ENCODE data around the gene TMEM170A. TPM values are rescaled to one million over a fixed set of nuclear protein-coding genes. Genes with fewer than 3 reads are reported as not detected.
"Not testable (repeated sequence)": the region's sequence is repeated elsewhere in the genome, so short reads cannot be mapped to it uniquely, and the experiment has no call there.

The TMEM170A gene
- total RNA-seq, 2 donors from 2014 or later = 21.8 to 33.5 TPM

- Mint-ChIP-seq H3K27ac (no peak overlapping the region), H3K9me3 (no peaks in the 10 kb centered on the region), H3K36me3 (no peaks in the 10 kb centered on the region)
- ATAC-seq = no peak
- DNase-seq (ENCODE audit: low spot score in 2 of 2) = no peak
These were observed 20.9 kb upstream of the TMEM170A start for GRCh38 chr16:75485230-75486013.

GRCh38 chr16:75483222-75483621, 18.7 kb upstream of the TMEM170A start:
- no peak overlapping the region for H3K27ac Mint-ChIP-seq
- H3K36me3 Mint-ChIP-seq = no peaks in the 10 kb centered on the region
- ATAC-seq = peak in 1 of 2 donors; percentile 47
- no peaks in the 10 kb centered on the region for H3K9me3 Mint-ChIP-seq
- no peak for DNase-seq (ENCODE audit: low spot score in 2 of 2)

- H3K36me3 Mint-ChIP-seq = no peaks in the 10 kb centered on the region
- H3K9me3 Mint-ChIP-seq = no peaks in the 10 kb centered on the region
- no peak overlapping the region for H3K27ac Mint-ChIP-seq
- ATAC-seq (no peak), DNase-seq (ENCODE audit: low spot score in 2 of 2) (no peak)
These were observed 18.1 kb upstream of the TMEM170A start for GRCh38 chr16:75482434-75483205.

GRCh38 chr16:75481475-75481874, 17.0 kb upstream of the TMEM170A start:
- no peak for ATAC-seq
- Mint-ChIP-seq H3K36me3 (no peaks in the 10 kb centered on the region), H3K27ac (no peak overlapping the region), H3K9me3 (no peaks in the 10 kb centered on the region)
- DNase-seq (ENCODE audit: low spot score in 2 of 2) = no peak

DNA sequence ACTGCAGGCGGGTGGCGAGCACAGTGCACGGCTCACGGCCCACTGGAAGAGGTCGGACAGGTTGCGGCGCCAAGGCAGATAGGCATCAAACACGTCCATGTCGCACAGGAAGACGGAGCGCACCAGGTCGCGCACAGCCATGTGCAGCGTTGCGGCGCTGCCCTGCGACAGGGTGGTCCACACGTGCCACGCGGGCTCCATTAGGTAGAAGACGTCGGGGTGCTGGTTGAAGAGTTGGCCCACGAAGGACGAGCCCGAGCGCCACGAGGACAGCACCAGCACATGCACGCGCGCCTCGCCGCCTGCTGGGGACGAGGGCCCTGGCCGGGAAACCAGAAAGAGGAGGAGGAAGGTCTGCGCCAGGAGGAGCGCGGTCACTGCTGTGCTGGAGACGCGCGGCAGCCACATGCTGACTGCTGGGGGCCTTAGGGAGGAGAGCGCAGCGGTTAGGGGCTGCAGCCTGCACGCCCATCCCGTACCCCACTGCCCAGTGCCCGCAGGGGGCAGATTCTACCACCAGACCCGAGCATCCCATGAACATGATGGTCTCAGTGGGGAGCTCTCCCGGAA, 15.0 kb upstream of the TMEM170A start:
- no peaks in the 10 kb centered on the region for H3K9me3 Mint-ChIP-seq
- ATAC-seq (no peak), DNase-seq (ENCODE audit: low spot score in 2 of 2) (no peak)
- no peaks in the 10 kb centered on the region for H3K36me3 Mint-ChIP-seq
- H3K27ac Mint-ChIP-seq = no peak overlapping the region

- H3K36me3 Mint-ChIP-seq = no peaks in the 10 kb centered on the region
- DNase-seq (ENCODE audit: low spot score in 2 of 2) (no peak), ATAC-seq (no peak)
- no peak overlapping the region for H3K27ac Mint-ChIP-seq
- no peaks in the 10 kb centered on the region for H3K9me3 Mint-ChIP-seq
These were observed 14.2 kb upstream of the TMEM170A start for GRCh38 chr16:75478480-75479345.

GRCh38 chr16:75477680-75478473, 13.4 kb upstream of the TMEM170A start:
- no peak for ATAC-seq
- no peak for DNase-seq (ENCODE audit: low spot score in 2 of 2)
- Mint-ChIP-seq H3K9me3 (no peaks in the 10 kb centered on the region), H3K36me3 (no peaks in the 10 kb centered on the region), H3K27ac (no peak overlapping the region)

DNA sequence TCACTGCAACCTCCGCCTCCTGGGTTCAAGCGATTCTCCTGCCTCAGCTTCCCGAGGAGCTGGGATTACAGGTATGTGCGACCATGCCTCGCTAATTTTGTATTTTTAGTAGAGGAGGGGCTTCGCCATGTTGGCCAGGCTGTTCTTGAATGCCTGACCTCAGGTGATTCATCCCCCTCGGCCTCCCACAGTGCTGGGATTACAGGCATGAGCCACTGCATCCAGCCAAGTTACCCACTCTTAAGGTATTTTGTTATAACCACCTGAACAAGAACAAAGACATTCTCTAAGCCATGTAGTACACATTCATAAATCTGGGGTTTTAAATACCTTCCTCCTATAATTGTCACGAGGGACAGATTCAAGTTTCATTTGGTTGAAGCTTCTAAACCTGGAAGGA, 12.3 kb upstream of the TMEM170A start:
- no peak for ATAC-seq
- H3K36me3 Mint-ChIP-seq = no peaks in the 10 kb centered on the region
- no peak overlapping the region for H3K27ac Mint-ChIP-seq
- DNase-seq (ENCODE audit: low spot score in 2 of 2) = no peak
- no peaks in the 10 kb centered on the region for H3K9me3 Mint-ChIP-seq

DNA sequence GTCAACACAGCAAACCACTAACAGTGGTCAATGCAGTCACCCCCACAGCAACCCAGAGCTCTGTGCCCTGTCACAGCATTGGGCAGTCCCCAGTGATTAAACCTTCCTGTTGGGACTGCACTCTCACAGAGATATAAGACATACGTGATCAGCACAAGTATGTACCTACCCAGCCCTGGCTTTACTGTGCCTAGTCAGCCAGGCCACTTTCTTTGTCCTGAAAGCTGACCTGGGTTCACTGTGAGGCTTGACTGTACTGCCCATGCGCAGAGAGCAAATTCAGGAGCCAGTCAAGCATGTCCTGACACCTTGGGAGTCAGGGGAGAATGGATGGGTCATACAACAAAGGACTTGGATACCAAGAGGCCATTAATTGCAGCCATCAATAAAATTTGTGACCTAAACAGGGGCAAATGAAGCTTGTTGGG, 10.9 kb upstream of the TMEM170A start:
- no peaks in the 10 kb centered on the region for H3K9me3 Mint-ChIP-seq
- ATAC-seq = peak in 1 of 2 donors; percentile 64
- H3K36me3 Mint-ChIP-seq = no peaks in the 10 kb centered on the region
- peak overlapping the region in 1 of 2 donors; percentile 15 for H3K27ac Mint-ChIP-seq
- no peak for DNase-seq (ENCODE audit: low spot score in 2 of 2)

- H3K9me3 Mint-ChIP-seq = no peaks in the 10 kb centered on the region
- ATAC-seq (no peak), DNase-seq (ENCODE audit: low spot score in 2 of 2) (no peak)
- no peaks in the 10 kb centered on the region for H3K36me3 Mint-ChIP-seq
- H3K27ac Mint-ChIP-seq = no peak overlapping the region
These were observed 8.7 kb upstream of the TMEM170A start for GRCh38 chr16:75472908-75473877.

- DNase-seq (ENCODE audit: low spot score in 2 of 2) = peak in 1 of 2 donors; percentile 26
- Mint-ChIP-seq H3K36me3 (no peaks in the 10 kb centered on the region), H3K9me3 (no peaks in the 10 kb centered on the region), H3K27ac (peak overlapping the region in 1 of 2 donors; percentile 52)
- peak; percentile 73 to 88 for ATAC-seq
These were observed 7.5 kb upstream of the TMEM170A start for GRCh38 chr16:75471723-75472633.

DNA sequence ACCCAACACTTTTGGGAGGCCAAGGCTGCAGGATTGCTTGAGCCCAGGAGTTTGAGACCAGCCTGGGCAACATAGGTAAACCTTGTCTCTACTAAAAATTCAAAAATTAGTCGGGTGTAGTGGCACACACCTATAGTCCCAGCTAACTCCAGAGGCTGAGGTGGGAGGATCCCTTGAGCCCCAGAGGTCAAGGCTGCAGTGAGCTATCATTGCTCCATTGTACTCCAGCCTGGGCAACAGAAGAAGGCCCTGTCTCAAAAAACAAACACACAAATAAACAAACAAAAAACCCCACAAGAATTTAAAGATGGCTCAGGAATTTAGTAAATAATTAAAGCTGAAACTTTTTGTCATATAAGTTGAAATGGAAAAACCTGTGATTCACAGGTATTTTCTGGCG, 2.3 kb upstream of the TMEM170A start:
- peak in 1 of 2 donors; percentile 26 for DNase-seq (ENCODE audit: low spot score in 2 of 2)
- Mint-ChIP-seq H3K9me3 (no peaks in the 10 kb centered on the region), H3K27ac (no peak overlapping the region), H3K36me3 (peaks cover 5 to 6% of the 10 kb centered on the region in 2 donors)
- ATAC-seq = no peak

GRCh38 chr16:75463389-75464121, 934 bp downstream of the TMEM170A start:
- Mint-ChIP-seq H3K36me3 (peaks cover 5 to 18% of the 10 kb centered on the region in 2 donors), H3K27ac (peak overlapping the region; percentile 81 to 99)
- DNase-seq (ENCODE audit: low spot score in 2 of 2) = peak; percentile 36 to 51
- not testable (repeated sequence) for H3K9me3 Mint-ChIP-seq
- ATAC-seq = peak; percentile 0 to 1
